ENCODE data around the gene TMEM87A.

Gene TMEM87A

DNA sequence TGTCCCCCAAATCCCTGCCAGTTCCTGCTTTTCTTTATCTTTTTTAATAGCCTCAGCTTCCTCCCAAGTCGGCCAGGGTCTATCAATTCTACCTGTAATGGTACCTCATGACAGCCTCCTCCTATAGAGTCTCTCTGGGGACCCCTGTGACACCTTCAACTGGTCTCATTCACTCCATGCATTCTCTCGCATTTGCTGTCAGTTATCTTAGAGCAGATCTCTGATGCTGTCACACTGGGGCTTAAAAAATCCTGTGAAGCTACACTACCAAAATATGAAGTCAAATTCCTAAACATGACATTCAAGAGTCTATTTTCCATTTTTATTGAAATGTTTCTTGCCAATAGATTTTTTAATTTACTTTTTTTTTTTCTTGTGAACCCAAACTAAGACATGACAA is 70.6 kb downstream of the TMEM87A start:
- FAIRE-seq: no peak

- FAIRE-seq: no peak
Observed at GRCh38 chr15:42201801-42202200, 71.4 kb downstream of the TMEM87A start.

DNA sequence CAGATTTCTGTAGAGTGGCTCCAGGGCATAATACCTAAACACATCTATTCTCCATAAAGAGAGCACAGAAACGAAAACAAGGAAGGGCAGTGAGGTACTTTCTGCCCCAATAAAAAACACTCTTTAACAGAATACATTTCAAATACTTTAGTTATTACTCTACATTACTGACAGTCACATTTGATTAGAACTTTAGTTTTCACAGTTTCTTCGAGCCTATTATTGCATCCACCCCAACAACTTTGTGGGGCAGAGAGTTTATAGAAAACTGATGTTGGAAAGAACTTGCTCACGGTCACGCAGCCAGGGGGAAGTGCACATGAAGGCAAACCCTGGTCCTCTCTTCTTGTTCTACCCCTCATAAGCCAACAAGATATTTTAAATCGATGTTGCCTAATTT is 74.1 kb downstream of the TMEM87A start:
- no peak for FAIRE-seq

GRCh38 chr15:42198516-42198915 is 74.7 kb downstream of the TMEM87A start:
- FAIRE-seq: no peak

- no peak for FAIRE-seq
Observed at GRCh38 chr15:42194513-42194912, 78.7 kb downstream of the TMEM87A start.

GRCh38 chr15:42193383-42193782 is 79.8 kb downstream of the TMEM87A start:
- FAIRE-seq: no peak

DNA sequence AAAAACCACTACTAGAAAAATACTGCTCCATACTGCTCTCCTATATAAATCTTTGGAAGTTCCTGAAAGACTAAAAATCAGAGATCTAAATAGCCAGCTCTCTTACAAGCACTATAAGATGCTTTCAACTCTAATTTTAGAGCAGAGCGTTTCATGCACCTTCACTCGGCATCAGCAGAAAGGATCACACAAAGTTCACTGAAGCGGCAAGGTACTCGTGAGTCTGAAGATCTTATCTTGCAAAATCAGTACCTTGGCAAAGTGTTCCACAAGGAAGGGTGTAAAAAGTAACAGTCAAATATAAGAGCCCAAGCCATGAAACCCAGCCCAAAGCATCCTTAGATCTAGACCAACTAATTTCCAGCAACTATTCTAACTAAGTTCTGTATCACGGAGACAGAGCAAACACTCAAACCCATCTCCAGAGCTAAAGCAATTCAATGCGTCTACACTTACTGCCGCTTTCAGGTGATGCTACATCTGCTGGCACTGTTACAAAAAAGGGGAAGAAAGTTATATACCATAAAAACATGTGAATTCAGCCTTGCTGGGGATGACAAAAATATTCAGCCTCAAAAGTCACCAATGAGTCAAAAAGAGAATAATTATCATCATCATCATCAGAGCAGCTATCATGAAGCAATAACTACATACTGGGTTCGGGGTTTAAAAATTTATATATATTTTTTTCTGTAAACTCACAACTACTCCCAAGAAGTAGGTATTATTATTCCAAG is 81.5 kb downstream of the TMEM87A start:
- no peak for FAIRE-seq

DNA sequence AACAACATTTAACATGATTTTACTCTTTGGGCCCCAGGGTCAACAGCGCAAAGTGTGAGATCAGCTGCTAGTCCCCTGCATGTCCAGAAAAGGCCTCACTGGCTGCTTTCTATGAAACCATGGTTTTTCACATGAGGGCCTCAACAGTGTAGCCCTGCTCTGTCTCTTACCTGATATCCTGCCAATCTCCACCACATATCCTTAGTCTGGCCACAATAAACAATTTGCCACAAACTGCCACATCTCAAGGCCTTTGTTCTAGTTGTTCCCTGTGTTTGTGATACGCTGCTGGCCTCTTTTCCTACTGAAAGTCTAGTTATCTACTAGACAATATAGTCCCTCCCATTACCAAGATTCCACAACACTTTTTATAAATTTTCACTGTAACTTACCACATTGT is 82.9 kb downstream of the TMEM87A start:
- FAIRE-seq: no peak

DNA sequence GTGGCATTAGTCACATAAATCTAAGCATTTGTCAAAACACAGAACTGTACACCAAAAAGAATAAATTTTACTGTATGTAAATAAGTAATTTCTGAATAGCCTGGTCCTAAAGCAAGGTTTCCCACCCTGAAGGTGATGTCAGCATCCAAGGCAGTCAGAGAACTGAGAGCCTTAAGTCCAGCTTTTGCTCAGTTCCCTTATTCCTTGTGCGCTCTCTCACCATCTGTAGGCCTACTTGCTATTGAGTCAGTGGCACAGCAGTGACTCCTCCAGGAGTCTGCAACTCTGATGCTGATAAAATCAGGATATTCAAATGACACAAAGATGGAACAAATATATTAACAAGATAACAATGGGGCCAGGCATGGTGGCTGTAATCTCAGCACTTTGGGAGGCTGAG is 87.4 kb downstream of the TMEM87A start:
- no peak for FAIRE-seq

DNA sequence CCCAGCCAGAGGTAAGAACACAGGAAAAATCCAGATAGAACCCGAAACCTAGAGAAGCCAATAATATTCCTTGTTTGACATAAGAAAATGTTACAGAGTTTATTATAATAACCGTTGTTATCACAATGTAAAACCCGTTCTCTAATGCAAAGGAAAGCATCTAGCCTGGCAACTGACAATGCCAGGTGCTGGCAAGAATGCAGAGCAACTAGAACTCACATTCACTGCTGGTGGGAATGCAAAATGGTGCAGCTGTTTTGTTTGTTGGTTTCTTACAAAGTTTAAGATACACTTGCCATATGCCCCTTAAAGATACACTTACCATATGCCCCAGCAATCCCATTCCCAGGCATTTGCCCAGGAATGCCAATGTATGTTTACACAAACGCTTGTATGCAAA is 88.5 kb downstream of the TMEM87A start:
- no peak for FAIRE-seq

GRCh38 chr15:42184296-42184695 is 88.9 kb downstream of the TMEM87A start:
- FAIRE-seq: no peak

GRCh38 chr15:42182961-42183360 is 90.3 kb downstream of the TMEM87A start:
- no peak for FAIRE-seq

DNA sequence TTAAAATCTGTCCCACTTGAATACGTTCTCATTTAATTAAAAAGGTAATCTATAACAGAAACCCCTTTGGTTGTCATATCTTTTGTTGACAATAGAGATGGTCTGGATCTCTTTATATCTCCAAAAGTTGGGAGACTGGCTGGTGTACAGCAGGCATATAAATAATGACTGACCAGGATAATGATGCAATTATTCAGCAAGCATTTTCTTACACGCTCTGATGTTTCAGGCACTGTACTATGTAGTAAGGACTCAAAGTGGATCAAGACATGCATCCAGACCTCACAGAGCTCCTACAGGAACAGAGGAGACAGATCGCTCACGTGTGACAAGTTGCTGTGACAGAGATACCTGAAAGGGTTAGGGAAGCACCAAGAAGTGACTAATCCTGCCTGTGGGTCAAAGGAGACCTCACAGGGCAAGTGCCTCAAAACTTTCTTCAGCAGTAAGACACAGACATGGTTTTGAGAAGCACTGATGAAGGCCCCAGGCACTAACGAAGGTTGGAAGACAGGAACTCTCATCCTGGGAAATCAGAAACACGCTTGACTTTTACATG is 90.8 kb downstream of the TMEM87A start:
- no peak for FAIRE-seq

DNA sequence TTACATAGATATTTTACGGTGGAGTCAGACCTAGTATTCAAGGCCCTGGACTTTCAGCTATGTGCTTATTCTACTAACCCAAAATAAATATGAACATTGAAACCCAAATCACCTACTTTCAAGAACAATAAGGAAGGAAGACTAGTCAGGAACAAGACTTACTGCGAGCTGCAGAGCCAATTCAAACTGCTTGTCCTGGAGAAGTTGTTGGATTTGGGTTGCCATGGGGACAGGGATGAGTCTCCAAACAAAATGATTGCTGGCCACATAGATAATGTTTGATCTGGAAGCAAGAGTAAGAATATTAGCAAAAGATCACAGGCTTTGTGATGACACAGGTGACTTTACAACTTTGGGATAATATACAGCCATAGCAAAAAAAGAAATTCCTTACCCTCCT is 95.2 kb downstream of the TMEM87A start:
- FAIRE-seq: no peak

DNA sequence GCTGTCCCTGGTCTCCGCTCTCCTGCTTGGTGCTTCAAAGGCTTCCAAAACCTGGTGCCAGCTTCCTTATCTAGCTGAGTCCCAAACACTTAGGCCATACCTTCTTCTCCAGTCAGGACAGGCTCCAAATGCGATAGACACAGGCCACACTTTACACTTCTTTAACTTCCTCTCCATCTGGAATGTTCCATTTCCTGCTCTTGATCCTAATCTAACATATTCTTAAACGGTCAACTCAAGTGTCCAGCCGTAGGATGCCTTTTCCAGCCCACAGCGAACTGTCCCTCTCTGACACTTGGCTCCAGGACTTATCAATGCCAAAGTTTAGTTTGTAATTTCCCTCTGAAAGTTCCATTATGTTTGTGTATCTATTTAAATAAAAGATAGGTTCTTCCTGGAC is 97.6 kb downstream of the TMEM87A start:
- no peak for FAIRE-seq

DNA sequence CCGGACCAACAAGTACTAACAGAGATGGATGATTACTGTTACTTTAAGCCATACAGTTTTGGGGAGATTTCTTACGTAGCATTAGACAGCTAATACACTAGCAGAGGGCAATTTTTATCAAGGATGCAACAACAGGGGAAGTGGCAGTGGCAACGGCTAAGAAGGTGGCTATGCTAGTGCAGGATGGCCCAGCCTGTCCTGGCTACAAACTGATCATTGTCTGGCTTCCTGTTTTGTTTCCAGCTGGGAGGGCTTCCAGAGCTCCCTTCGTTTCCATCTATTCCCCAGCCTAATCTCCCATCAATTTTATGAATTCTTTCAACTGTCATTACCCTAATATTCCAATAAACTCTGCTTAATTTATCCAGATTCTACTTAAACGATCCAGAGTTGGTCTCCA is 100.8 kb downstream of the TMEM87A start:
- no peak for FAIRE-seq

DNA sequence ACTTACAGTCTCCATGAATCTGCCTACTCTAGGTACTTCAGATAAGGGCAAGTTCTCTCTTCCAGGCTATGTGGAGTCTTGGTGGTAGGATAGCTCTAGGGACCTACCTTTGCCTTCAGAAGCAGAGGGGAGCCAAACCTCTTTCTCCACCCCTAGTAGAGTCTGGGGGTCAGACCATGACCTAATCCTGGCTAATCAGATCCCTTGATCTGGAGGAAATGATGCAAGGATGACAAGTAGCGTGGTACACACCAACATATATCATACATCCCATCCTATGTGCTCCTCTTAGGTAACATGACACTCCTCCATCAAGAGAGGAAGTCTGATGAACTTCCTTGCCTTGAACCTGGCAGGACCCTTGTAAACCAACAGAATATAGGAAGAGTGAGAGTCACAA is 101.4 kb downstream of the TMEM87A start:
- no peak for FAIRE-seq

DNA sequence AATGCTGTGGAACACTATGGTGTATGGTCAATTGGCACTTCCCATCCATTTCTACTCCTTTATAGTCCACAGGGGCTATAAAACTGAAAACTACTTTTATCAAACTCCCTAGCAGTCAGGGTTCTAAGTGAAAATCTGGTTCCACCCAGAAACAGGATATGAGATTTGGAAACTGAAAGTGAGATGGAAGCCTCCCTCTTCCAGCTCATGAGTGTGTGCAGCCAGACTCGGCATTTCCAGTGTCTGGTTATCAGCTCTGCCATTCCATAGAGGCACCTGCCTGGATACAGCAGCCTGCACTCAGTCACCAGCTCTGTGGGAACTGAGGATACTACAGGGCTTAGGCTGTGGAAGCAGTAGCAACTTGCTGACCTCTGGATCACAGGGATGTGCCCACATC is 102.1 kb downstream of the TMEM87A start:
- FAIRE-seq: no peak

DNA sequence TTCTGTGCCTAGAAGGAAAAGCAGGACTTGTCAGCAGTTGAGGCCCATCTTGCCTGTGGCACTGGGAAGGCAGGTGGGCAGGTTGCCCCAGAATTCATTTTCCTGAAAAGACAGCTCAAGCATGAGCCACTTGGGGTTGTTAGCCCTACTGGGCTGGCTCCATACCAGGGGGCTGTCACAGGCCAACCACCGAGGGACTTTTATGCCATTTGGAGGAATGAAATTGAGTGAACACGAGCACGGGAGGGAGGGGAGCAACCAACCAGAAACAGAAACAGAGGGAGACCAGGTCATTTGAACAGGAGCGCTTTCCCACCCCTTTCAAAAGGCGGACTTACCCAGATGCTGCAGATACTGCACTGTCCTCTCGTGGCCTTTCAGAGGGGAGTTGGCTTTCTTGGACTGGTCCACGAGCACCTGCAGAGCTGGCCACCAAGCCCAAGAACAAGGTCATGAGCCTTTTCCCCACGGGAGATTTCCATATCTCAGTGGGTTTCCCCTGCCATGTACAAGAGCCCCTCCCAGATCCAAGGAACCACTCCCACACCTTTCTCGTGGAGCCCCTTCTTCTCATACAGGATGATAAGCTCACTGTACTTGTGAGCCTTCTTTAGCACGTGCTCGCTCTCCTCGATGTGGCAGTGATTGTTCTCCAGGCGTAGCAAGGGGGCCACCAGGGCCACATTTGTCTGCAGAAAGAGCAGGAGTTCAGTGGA is 106.8 kb downstream of the TMEM87A start:
- no peak for FAIRE-seq

- no peak for FAIRE-seq
Observed at GRCh38 chr15:42165106-42165505, 108.1 kb downstream of the TMEM87A start.

GRCh38 chr15:42163947-42164550 is 109.2 kb downstream of the TMEM87A start:
- no peak for FAIRE-seq

GRCh38 chr15:42163291-42163690 is 109.9 kb downstream of the TMEM87A start:
- FAIRE-seq: no peak

All from G401.6 (cell line).